ENCODE data around the gene PJA1.
A peak's percentile ranks its signal among the peaks of the same experiment; 100 is the strongest.

The PJA1 gene

DNA sequence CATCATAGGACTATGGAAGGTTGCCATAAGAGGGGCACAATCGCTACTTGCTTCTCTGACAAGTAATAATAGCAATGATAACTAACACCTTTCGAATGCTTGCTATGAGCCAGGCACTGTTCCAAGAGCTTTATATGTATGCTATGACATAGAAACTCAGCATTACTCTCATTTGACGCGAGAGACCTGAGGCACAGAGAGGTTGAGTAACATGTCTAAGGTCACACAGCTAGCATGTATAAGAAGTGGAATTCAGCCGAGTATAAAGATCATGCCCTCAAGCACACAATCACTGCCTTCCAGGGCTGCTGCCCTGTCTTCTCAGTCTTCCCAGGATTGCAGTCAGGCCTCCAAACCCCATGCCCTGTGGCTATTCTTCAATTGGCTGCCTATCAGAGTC lies 19.5 kb downstream of the PJA1 start:
- in situ Hi-C loops (cut with MboI; ENCODE audit: low pct_unique_long_range_greater_than_20kb, low sequenced_read_pairs), result no loop called here
- DNase-seq, result no peak

DNA sequence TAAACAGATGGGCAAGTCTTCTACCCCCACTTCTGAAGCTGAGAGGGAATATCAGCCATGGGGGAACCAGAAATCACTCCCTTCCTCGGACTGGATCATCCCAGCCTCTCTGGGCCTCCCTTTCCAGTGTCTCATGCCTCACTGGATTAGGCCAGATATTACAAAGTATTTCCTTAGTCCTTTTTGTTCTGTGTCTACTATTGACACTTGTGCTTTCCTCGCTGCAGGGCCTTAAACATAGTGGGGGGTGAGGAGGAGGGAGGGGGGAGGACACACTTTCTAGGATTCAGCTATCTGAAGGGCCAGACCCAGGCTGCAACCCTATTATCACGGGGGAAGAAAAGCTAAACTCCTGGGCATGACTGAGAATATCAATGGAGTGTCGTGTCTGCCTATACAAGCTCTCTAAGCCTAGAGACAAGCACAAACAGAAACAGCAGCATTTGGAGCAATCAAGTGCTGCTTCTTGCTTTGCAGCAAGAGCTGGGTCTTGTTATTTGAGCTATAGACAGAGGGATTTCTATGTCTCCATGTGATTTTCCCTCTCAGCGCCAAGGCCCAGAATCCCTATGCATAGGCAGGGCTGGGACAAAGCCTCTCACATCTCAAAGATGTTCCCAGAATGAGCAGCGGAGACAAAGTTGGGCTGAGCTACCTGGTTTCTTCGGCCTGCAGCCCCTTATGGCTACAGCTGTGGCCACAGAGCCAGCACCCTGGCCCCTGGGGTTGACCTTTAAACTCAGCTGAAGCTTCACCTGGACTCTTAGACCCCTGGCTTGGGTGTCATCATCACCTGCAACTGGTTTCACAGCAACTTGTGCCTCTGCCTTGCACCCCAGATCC lies 20.2 kb downstream of the PJA1 start:
- DNase-seq, result no peak

DNA sequence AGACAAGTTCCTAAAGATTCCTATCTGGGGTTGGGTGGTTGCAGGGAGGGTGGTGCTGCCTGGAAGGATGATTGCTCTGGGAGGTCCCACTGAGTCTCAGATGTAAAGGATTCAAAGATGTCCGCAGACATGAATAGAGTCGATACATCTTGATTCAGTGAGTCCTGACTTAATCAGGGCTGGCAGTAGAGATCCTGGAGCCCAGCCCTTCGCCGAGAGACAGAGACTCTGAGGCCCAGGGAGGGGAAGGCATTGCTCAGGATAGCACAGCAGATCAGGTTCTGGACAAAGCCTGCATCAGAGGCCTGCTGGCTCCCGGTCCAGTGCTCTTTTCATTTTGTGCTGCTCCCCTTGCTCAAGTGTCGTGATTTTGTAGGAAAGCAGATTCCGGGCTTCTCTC lies 21.7 kb downstream of the PJA1 start:
- DNase-seq, result no peak
- in situ Hi-C loops (cut with MboI; ENCODE audit: low pct_unique_long_range_greater_than_20kb, low sequenced_read_pairs), result no loop called here

More for the DNA sequence above, 20.2 kb downstream of the PJA1 start:
- in situ Hi-C loops (cut with MboI; ENCODE audit: low pct_unique_long_range_greater_than_20kb, low sequenced_read_pairs), result no loop called here

DNA sequence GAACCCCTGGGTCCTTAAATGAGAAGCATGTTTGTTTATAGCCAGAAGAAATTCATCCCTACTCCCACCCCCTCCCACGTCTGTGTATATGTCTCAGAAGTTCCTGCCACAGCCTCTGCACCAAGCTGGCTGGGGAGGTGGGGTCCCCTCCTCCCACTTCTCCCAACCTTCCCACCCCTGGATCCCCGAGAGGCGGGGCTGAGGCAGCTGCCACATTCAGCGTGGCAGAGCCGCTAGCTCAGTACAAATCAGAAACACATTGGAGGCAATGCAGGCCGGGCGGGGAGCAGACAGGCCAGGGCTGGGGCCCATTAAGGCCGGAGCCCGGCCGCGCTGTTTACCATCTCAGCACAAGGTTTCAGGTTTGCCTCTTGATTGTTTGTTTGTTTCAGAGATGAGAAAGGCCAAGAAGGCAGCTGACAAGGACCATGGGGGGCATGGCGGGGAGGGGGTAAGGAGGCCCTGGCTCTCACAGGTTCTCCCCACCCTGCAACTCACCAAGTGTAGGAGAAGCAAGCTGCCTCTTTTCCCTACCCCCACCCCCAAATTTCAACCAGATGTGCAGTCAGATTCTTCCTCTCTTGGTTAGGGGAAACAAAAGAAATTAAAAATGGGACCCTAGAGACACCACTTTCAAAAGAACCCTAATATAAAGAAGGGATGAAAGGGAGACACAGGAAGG lies 22.3 kb downstream of the PJA1 start:
- in situ Hi-C loops (cut with MboI; ENCODE audit: low pct_unique_long_range_greater_than_20kb, low sequenced_read_pairs), result no loop called here
- DNase-seq, result no peak

DNA sequence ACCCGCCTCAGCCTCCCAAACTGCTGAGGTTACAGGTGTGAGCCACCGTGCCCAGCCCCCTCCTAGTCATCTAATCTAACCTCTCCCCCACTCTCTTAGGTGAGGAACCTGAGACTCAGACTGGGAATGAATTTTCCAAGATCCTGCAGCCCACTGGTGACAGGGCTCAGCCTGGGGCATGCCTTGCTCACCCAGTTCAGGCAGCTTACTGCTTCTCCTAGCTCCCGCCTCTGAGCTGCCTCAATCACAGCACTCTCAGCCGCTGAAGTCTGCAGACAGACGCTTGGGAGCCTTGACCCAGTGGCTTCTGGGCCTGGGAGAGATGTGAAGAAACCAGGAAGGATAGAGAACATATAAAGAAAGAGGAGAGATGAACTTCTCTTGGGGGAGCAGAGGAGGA lies 24.4 kb downstream of the PJA1 start:
- in situ Hi-C loops (cut with MboI; ENCODE audit: low pct_unique_long_range_greater_than_20kb, low sequenced_read_pairs), result no loop called here
- no peak for DNase-seq

DNA sequence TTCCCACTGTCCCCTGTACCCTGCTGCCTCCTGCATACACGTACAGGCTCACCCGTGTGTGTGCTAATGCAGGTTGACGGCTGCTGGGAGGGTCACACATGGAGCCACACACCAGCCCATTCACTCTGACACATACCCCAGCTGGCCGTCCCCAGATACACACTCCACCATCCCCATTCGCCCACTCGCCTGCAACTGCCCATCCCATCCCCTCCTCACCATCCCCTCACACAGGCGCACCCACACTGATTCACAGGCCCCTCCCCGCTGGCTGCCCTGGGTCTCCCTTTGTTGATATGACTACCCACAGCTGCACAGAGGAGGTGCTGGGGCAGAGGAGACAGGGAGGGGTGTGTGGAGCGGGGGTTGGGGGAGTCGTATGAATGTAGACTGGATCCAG lies 25.7 kb downstream of the PJA1 start:
- in situ Hi-C loops (cut with MboI; ENCODE audit: low pct_unique_long_range_greater_than_20kb, low sequenced_read_pairs), result no loop called here
- DNase-seq, result no peak

DNA sequence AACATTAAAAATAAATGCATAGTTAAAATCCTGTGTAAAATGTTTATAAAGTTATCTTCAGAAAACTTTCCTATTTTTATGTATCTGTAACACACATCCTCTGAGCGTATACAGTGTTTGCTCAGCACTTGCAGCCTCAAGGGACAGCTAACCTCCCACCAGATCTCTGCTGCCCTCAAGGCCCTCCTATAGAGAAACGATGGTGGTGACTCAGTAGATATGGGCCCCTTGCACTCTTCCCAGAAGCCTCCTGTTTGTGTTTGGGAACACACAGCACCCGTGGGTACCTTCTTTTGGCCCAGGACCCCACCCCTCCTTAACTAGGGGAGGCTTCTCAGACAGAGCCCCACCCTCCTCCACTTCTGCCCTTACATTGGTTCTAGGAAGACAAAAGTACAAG lies 26.7 kb downstream of the PJA1 start:
- no peak for DNase-seq
- in situ Hi-C loops (cut with MboI; ENCODE audit: low pct_unique_long_range_greater_than_20kb, low sequenced_read_pairs), result no loop called here

DNA sequence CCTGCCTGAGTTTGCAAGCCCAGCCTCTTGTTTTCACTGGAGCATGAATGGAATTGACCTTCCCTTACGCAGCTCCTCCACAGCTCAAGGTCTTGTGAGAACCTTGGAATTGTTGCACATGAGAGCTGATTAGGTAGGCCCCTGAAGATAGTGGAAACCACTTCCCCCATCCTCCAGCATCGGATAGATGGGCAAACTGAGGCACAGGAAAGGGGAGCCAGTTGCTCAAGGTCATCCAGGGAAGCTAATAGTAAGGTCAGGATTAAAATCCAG lies 27.2 kb downstream of the PJA1 start:
- no peak for DNase-seq
- in situ Hi-C loops (cut with MboI; ENCODE audit: low pct_unique_long_range_greater_than_20kb, low sequenced_read_pairs), result no loop called here

DNA sequence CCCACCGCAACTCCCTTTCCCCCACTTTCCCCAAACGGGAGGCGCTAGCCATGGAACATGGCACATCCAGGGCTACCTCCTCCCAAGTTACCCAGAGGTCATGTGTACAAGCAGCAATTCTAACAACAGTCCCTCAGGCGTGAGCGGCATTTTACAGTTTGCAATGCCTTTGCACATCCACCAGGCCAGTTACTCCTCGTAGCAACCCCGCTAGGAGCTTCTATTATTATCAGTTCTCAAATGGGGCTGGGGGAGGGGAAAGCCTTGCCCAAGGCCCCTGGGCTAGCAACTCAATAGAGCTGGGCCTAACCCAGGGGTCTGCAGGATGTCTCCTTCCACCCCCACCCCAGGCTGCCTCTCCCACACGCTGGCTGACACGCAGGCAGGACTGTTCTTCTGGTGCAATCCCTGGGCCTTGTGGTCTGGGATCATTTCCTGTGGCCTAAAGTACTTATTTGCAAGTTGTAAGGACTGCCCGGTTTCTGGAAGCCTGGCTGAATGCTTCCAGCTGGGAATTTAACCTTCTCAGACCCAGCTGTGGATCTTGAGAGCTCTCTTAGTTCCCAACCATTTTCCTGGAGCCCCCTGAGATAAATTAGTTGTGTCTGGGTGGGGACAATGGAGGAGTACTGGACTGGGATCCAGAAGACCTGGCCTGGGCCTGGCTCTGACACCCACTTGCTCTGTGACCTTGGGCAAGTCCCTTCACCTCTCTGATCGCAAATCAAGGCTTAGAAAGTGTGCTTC lies 27.7 kb downstream of the PJA1 start:
- no peak for DNase-seq
- in situ Hi-C loops (cut with MboI; ENCODE audit: low pct_unique_long_range_greater_than_20kb, low sequenced_read_pairs), result no loop called here

DNA sequence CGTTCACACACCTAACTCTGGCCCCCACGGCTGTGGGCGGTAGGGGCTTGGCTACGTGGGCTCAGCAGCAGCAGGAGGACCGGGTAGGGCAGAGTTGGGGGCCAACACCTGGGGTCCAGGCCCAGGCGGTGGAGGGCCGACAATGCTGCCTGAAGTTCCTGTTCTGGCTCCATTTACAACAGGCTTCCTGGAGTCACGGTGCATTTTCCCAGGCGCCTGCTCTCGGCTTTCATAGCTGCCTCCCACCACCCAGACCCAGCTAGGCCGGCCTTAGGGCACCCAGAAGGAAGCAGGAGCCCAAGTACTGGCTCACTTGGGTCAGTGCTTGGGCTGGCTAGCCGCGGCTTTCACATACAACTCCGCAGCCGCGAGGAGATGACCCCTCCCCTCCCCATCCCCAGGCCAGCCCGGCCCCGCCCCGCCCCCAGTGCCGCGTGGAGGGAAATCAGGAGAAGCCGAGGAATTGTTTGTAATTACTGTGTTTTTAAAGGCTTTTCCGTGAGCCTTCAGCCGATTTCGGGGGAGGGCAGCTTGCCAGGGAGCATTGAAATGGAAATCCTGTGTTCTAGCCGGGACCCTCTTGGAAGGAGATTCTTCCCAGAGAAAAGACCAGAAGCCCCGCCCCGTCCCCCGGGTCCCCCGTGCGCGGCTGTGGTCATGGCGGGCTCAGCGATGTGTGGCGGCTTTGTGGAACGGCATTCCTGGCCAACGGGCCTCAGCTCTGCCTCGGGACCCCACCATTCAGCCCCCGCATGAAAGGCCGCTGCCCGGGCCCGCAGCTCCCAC lies 28.5 kb downstream of the PJA1 start:
- in situ Hi-C loops (cut with MboI; ENCODE audit: low pct_unique_long_range_greater_than_20kb, low sequenced_read_pairs), result no loop called here
- no peak for DNase-seq

DNA sequence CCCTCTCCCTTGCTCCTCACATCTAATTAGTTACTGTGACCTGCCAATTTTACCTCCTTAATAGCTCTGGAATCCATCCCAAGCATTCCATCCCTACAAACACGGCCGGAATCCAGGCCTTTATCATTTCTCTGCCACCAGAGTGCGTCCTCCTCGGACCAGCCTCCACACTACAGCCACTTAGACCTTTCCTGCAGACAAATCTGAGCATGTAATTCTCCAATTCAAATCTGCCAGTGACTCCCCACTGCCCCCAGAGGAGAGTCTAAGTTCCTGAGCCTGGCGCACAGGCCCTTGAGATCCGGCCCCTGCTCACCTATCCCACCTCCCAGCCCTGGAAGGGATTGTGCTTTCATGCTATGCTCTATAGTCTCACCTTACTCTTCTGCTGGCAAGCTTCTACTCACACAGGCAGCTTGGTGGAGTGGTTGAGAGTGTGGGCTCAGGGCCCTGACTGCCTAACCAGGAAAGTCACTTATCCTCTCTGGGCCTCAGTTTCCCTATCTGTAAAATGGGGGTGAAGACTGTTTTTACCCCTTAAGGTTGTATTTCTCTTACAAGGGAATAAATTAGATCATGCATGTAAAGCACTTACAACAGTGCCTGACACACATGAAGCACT lies 31.2 kb downstream of the PJA1 start:
- in situ Hi-C loops (cut with MboI; ENCODE audit: low pct_unique_long_range_greater_than_20kb, low sequenced_read_pairs), result no loop called here
- DNase-seq, result peak; percentile 42

DNA sequence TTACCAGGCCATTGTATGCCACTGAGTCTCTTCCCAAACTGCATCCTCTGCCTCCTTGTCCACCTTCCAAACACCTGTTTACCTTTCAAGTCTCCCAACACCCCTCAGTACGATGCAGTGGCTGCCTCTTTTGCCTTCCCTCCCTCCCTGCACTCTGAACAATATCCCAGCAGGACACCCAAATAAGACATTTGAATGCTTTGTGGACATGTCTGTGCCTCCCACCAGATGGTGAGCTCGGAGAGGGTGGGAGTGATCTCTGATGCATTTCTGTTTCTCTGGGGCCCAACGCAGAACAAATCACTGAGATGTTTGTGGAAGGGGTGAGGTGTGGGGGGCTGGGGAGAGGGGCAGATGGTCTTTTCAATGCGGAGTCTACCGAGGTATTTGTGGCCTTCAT lies 33.4 kb downstream of the PJA1 start:
- in situ Hi-C loops (cut with MboI; ENCODE audit: low pct_unique_long_range_greater_than_20kb, low sequenced_read_pairs), result no loop called here
- DNase-seq, result no peak

DNA sequence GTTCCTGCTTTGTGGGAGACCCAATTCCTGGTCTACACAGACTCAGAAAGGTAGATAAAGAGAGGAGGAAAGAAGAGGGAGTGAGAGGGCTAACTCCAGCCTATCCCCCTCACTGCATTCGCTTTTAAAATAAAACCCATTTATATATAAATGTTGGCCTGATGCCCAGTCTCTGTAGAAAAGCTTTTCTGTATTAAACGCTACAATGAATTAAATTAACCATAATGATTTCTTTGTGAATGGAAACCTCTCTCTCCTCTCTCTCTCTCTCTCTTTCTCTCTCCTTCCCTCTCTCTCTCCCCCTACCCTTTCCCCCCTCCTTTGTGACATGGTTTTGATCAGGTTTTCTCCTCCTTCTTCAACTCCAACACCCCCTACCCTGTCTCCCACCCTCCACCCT lies 34.8 kb downstream of the PJA1 start:
- no peak for DNase-seq
- in situ Hi-C loops (cut with MboI; ENCODE audit: low pct_unique_long_range_greater_than_20kb, low sequenced_read_pairs), result no loop called here

DNA sequence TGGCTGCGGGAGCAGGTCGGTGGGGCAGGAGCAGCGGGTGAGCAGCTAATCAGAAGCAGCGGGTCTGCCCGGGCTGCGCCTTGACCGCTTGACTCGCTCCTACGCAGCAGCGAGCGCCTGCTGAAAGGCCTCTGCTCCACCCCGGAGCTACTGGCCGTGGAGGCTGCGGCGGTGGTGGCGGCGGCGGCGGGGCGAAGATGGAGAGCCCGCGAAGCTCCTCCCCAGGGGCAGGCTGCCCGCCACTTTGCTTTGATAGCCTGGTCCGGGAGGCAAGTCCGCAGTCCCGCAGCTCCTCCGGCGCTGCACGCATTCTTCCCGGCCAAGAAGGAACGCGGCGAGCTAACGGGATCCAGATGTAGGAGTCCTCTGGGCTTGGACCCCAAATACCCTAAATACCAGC lies 36.7 kb downstream of the PJA1 start:
- in situ Hi-C loops (cut with MboI; ENCODE audit: low pct_unique_long_range_greater_than_20kb, low sequenced_read_pairs), result no loop called here
- no peak for DNase-seq

DNA sequence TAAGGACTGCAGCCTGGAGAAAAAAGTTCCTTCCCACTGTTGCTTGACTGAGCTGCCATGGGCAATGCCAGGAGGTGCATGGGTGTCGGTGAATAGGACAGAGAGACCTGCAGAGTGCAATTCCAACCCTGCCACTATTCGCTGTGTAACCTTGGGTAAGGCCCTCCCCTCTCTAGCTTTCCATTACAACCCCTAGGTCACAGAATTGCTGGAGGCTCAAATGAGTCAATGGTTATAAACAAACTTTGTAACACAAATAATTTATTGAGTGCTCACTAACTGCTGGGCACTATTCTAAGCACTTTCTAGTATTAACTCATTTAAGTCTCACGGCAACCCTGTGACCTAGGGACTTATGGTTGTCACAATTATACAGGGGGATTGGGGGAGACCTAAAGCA lies 37.8 kb downstream of the PJA1 start:
- no peak for DNase-seq
- in situ Hi-C loops (cut with MboI; ENCODE audit: low pct_unique_long_range_greater_than_20kb, low sequenced_read_pairs), result no loop called here

DNA sequence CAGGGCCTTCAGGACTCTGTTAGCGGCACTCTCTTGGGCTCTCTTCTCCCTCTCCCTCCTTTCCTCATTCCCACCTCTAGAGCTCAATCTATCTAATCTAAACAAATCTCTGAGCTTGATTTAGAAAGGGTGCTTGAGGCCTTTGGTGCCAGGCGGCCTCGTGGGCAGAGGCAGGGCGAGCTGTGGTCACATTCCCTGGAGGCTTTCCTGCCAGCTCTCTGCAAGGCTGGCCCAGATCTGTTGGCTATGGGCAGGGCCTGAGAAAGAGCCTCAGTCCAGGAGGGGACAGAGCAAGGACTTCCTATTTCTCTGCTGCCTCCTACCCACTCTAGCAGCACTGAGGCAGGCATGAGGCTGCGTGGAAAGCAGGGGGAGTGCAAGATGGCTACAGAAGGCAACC lies 38.6 kb downstream of the PJA1 start:
- DNase-seq, result no peak
- in situ Hi-C loops (cut with MboI; ENCODE audit: low pct_unique_long_range_greater_than_20kb, low sequenced_read_pairs), result no loop called here

DNA sequence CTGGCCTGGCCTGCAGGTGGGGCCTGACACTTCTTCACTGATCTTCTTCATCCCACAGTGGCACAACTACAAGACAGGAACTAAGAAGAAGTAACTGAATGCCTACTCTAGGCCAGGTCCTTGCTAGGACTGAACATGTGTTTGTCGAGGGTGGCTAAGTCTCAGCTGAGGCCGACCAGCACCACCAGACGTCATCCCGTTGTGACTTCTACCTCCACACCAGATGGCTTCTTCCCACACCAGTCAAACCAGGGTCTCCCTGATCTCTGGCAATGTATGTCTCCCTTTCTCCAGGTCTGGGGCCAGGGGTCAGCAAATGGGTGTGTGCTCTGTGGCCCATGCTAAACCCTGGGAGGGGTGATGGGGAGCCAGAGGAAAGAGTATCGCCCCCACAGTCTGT lies 40.2 kb downstream of the PJA1 start:
- no peak for DNase-seq
- in situ Hi-C loops (cut with MboI; ENCODE audit: low pct_unique_long_range_greater_than_20kb, low sequenced_read_pairs), result no loop called here

DNA sequence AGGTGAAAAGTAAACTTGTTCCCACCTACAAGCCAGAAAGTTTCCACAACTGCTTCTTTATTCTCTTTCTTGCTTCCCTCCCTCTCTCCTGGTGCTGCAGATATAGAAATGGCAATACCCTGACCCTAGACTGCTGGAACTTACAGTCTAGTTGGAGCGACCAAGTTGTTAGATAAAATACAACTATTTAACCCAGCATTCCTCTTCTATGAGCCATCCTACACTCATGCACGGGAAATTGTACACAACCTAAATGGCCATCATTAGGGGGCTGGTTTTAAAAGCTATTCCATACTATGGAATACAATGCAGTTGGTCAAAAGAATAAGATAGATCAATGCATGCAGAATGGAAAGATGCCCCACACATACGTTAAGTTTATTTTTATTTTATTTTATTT lies 41.1 kb downstream of the PJA1 start:
- in situ Hi-C loops (cut with MboI; ENCODE audit: low pct_unique_long_range_greater_than_20kb, low sequenced_read_pairs), result no loop called here
- no peak for DNase-seq

DNA sequence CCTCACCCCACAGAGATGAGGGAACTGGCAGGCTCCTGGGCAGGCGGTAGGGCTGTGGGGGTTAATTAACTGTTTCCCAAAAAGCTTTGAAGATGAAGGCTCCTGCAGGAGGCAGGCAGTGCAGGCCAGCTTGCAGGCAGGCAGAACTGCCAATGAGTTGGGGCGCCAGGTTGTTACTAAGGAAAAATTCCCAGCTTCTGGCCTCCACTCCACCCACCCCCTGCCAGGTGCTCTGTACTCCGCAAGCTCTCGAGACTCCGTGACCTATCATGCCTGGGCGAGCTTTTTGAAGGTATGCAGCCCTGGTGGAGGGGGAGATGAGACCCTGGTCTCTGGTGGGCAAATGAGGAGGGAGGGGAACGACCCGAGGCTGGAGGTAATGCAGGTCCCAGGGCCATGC lies 41.8 kb downstream of the PJA1 start:
- in situ Hi-C loops (cut with MboI; ENCODE audit: low pct_unique_long_range_greater_than_20kb, low sequenced_read_pairs), result no loop called here
- DNase-seq, result no peak

All from KBM-7 (cell line).